Activated CD4-positive, alpha-beta T cell treated with anti-CD3 and anti-CD28 coated beads for 36 hours (primary cell): ENCODE data around the gene GRHL1. TPM values are rescaled to one million over a fixed set of nuclear protein-coding genes. Genes with fewer than 3 reads are reported as not detected.

Experiments used
- ATAC-seq: fragments of 200-7000 bp; cut with Tn5 transposase; one replicate; pipeline ENCODE4 v1.10.0; 2021; ENCODE audit warnings: mild to moderate bottlenecking, moderate library complexity
- CTCF ChIA-PET: fragments of 350-600 bp; sonication (Branson Sonifier 250); formaldehyde crosslinking; loops from one replicate; lab custom pipeline; 2021; ENCODE audit warnings: antibody characterized with exemption; lab: Charles Lee
- POLR2A ChIA-PET: fragments of 350-600 bp; sonication (Branson Sonifier 250); formaldehyde crosslinking; loops from one replicate; lab custom pipeline; 2021; ENCODE audit warnings: antibody characterized with exemption, inconsistent platforms; lab: Charles Lee
- DNase-seq: peaks from one replicate; pipeline ENCODE4 v3.0.0-alpha.2; 2020
- H3K27ac Mint-ChIP-seq: one replicate; pipeline ENCODE4 v1.8.0; 2021; ENCODE audit warnings: mixed read lengths
- H3K27me3 Mint-ChIP-seq: one replicate; pipeline ENCODE4 v1.8.0; 2021; ENCODE audit warnings: mixed read lengths
- H3K36me3 Mint-ChIP-seq: one replicate; pipeline ENCODE4 v1.8.0; 2021; ENCODE audit warnings: low read depth, mixed read lengths
- H3K4me1 Mint-ChIP-seq: one replicate; pipeline ENCODE4 v1.8.0; 2021; ENCODE audit warnings: mixed read lengths
- H3K4me3 Mint-ChIP-seq: one replicate; pipeline ENCODE4 v1.8.0; 2021; ENCODE audit warnings: mild to moderate bottlenecking, moderate library complexity, mixed read lengths
- H3K9me3 Mint-ChIP-seq: one replicate; pipeline ENCODE4 v1.8.0; 2021; ENCODE audit warnings: low read depth, mixed read lengths
- intact Hi-C, 2 experiments: fragments of 100-400 bp; cut with DNase I in 1 of 2; cut with micrococcal nuclease in 1 of 2; formaldehyde crosslinking; loops; one replicate each; pipeline versions ENCODE4 v1.14.2 to v1.15.1; 2022 to 2024; cut with DNase I, micrococcal nuclease
- total RNA-seq, 2 experiments: library from RNA; stranded (reverse); gene quantifications; one replicate each; pipeline ENCODE4 v1.2.3, GENCODE V29; 2021

The GRHL1 gene
- total RNA-seq, 2 experiments from 2014 or later = 0.27 to 0.53 TPM

DNA sequence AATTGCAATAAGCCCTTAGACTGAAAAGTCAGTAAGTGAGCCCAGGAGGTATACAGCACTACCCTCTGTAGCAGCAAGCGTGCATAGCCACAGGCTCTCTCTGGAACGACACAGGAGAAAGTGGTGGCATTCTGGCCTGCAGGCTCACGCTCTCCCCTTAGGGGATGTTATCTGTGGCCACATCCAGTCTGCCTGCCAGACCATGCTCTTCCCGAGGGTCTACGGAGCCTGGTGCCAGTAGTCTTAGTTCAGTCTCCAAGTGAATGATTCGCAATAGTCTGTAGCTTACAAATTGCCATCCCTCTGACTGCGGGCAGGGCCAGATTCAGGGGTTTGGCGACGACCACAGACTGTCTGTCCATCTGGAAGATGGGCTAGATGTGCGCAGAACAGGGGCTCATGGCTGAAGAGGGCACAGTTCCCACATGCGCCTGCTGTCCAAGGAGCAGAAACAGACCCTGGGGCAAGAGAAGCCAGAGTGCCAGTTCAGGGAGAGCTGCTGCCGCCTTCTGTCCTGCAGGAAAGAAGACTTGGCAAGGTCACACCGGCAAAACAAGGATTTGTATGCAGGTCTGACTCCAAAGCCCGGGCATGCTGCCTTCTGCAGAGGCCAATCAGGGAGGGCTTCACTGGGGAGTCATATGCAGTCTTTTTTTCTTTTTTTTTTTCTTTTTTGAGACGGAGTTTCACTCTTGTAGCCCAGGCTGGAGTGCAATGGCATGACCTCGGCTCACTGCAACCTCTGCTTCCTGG lies 88.3 kb downstream of the GRHL1 start:
- POLR2A ChIA-PET = no interaction called here

DNA sequence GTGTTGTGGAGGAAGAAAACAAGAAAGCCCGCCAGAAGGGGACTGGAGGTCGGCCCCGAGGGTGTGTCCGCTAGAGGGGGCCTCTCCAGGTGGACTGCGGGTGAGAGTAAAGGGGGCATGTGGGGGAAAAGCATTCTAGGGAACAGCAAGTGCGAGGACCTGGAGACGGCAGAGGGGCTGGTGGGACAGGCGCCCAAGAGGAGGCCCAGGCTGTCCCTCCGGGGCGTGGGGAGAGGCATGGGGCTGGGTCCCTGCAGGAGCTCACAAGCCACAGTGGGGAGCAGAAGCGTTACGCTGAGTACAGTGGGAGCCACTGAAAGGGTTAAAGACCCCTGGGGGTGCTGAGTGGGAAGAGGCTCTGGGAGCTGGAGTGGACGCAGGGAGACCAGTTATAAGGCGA lies 90.2 kb downstream of the GRHL1 start:
- no peak overlapping the region for H3K4me3 Mint-ChIP-seq
- H3K27ac Mint-ChIP-seq = no peak overlapping the region
- ATAC-seq = no peak
- no peak for DNase-seq
- no peaks in the 10 kb centered on the region for H3K9me3 Mint-ChIP-seq
- POLR2A ChIA-PET = interaction anchor here (0.7 kb wide), 1 partner anchor 108 kb away, joined by 3 read pairs; no protein-coding TSS in a partner anchor
- CTCF ChIA-PET = interaction anchor here (2.3 kb wide), 1 partner anchor 57 kb away, joined by 8 read pairs; no protein-coding TSS in a partner anchor
- H3K36me3 Mint-ChIP-seq = no peaks in the 10 kb centered on the region
- intact Hi-C loops = loop anchor here (2.0 to 10.0 kb wide), 2 partner anchors 487 to 567 kb away; partner anchors contain the start of genes ADAM17 (in 2 of the 2) and IAH1 (in 1 of the 2)
- H3K4me1 Mint-ChIP-seq = peaks cover 12% of the 10 kb centered on the region
- peaks cover 3% of the 10 kb centered on the region for H3K27me3 Mint-ChIP-seq

More for the DNA sequence above, 88.3 kb downstream of the GRHL1 start:
- DNase-seq (no peak), ATAC-seq (no peak)
- peaks cover 3% of the 10 kb centered on the region for H3K27me3 Mint-ChIP-seq
- intact Hi-C loops = loop anchor here (10.0 kb wide), 1 partner anchor 485 kb away; the partner anchor contains the start of gene ADAM17 (in 2 of the 2)
- no peaks in the 10 kb centered on the region for H3K9me3 Mint-ChIP-seq
- no peak overlapping the region for H3K4me3 Mint-ChIP-seq
- H3K36me3 Mint-ChIP-seq = no peaks in the 10 kb centered on the region
- no peak overlapping the region for H3K27ac Mint-ChIP-seq
- peaks cover 14% of the 10 kb centered on the region for H3K4me1 Mint-ChIP-seq
- CTCF ChIA-PET = interaction anchor here (1.1 kb wide), 1 partner anchor 55 kb away, joined by 3 read pairs; no protein-coding TSS in a partner anchor

DNA sequence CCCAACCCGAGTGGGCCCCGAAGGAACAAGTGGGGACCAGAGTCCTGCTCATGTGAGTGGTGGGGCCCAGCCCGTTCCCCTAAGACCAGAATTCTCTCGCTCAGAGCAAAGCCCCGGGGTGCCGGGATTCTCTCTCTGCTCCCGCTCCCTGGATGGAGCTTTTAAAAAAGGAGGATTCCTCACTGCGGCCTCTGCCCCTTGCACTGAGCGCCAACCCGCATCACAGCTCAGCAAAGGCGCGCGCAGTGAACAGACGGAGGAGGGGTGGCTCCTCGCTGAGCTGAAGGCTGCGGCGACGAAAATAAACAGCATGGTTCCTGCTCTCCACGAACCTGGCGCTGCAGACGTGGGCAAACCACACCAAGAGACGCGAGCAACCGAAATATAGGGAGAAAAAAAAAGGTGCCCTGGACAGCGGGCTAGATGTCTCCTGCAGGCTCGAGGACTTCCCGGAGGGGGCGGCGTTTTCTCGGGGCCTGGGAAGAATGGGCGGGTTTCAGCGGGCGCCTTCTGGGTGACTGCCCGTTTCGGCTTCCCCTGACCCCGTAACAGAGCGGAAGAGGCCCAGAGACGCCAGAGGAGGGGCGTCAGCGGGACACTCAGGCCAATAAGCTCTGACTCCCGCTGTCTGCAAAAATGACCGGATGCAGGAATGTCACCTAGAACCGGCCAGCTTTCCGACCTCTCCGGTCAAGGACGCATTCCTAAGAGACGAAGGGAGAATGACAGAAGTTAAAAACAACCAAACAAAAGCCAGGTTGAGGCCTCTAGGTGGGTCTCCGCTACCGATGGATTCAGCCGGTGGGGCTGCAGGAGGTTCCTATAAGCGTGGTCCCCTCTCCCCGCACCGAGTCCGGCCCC lies 91.0 kb downstream of the GRHL1 start:
- Mint-ChIP-seq H3K27me3 (peaks cover 3% of the 10 kb centered on the region), H3K27ac (peak overlapping the region; percentile 9), H3K36me3 (no peaks in the 10 kb centered on the region), H3K9me3 (no peaks in the 10 kb centered on the region), H3K4me3 (peak overlapping the region; percentile 63), H3K4me1 (peaks cover 12% of the 10 kb centered on the region)
- ChIA-PET POLR2A (interaction anchor here (0.7 kb wide), 2 partner anchors 109 to 199 kb away, joined by 3 read pairs; partner anchors contain the start of gene TAF1B), CTCF (interaction anchor here (0.7 to 2.3 kb wide), 2 partner anchors 58 to 90 kb away, joined by 3 to 8 read pairs; no protein-coding TSS in a partner anchor)
- DNase-seq = peak; percentile 46
- intact Hi-C loops = loop anchor here (1.0 to 10.0 kb wide), 4 partner anchors 78 to 619 kb away; partner anchors contain the start of genes ADAM17 (in 2 of the 2), CPSF3 (in 1 of the 2), IAH1 (in 1 of the 2) and ITGB1BP1 (in 1 of the 2)
- no peak for ATAC-seq

DNA sequence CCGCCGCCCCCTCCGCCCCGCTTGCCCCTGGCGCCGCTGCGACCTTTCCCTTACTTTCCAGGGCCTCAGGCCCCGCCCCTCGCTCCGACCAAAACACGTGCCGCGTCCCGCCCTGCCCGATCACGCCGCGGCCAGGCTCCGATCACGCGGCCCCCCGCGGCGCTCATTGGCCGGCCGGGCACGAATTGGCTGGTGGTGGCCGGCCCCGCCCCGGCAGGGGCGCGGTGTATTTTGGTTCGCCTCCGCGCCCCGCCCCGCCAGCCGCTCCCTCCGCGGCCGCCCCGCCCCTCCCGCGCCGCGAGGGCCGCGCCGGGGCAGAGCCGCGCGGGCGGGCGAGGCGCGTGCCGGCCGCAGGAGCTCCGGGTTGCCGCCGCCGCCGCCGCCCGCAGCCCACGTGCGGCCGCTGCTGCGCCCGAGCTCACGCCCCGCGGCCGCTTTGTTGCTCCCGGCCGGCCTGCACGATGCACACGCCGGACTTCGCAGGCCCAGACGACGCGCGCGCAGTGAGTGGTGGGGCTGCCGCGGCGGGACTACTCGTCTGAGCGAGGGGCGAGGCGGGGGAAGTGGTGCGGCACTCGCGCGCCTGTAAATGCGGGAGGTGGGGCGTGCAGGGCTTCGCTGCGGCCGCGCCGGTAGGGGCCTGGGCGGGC lies 91.9 kb downstream of the GRHL1 start, which contains the start of gene KLF11:
KLF11 (plus strand) TSS at position 295 of the 650 bp plus-strand sequence; CDS start at position 462, 167 bp downstream.
- intact Hi-C loops = loop anchor here (1.0 to 10.0 kb wide), 4 partner anchors 77 to 620 kb away; partner anchors contain the start of genes ADAM17 (in 2 of the 2), CPSF3 (in 1 of the 2), IAH1 (in 1 of the 2) and ITGB1BP1 (in 1 of the 2)
- ATAC-seq = peak; percentile 68
- peaks cover 3% of the 10 kb centered on the region for H3K27me3 Mint-ChIP-seq

DNA sequence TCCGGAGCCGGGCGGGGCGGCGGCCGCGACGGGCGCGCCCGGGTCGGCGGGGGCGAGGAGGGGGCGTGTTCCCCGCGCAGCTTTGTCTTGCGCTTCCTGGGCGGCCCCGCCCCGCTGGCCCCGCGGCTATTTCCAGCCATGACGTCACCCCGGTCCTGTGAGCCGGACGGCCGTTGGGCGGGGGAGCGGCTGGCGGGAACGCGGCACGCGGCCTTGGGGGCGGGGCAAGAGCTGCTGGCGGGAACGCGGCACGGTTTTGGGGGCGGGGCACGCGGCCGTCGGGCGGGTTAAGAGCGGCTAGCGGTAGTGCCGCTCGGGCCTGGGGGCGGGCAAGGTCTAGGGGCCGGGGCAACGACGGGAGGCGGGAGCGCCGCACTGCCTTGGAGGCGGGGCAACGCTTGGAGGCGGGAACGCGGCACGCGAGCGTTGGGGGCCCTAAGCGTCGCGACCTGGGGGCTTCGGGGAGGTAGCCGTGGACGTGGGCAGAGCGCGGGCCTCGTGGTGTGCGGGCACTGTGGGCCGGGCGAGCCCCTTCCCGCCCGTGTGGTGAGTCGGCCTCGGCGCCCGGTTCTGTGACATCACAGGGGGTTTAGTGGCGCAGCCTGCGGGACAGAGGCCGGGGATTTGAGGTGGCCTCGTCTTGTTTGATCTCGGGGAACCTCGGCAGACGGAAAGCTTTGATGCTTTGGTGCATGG lies 92.6 kb downstream of the GRHL1 start:
- intact Hi-C loops = loop anchor here (1.0 to 10.0 kb wide), 8 partner anchors 76 to 621 kb away; partner anchors contain the start of genes ADAM17 (in 2 of the 2), GRHL1 (in 2 of the 2), CPSF3 (in 1 of the 2) and IAH1 (in 1 of the 2)
- Mint-ChIP-seq H3K4me1 (peaks cover 12% of the 10 kb centered on the region), H3K4me3 (peak overlapping the region; percentile 66), H3K27me3 (peaks cover 3% of the 10 kb centered on the region), H3K36me3 (no peaks in the 10 kb centered on the region), H3K27ac (peak overlapping the region; percentile 78), H3K9me3 (no peaks in the 10 kb centered on the region)
- DNase-seq (peak; percentile 95), ATAC-seq (peak; percentile 81)
- ChIA-PET POLR2A (no interaction called here), CTCF (interaction anchor here (0.6 to 6.0 kb wide), 4 partner anchors 60 to 245 kb away, joined by 3 to 71 read pairs (median 6); no protein-coding TSS in a partner anchor)

More for the DNA sequence above, 91.9 kb downstream of the GRHL1 start, which contains the start of gene KLF11:
- Mint-ChIP-seq H3K27ac (peak within 1 kb of the TSS; percentile 78), H3K36me3 (no peaks in the 10 kb centered on the region), H3K9me3 (no peaks in the 10 kb centered on the region), H3K4me1 (peaks cover 12% of the 10 kb centered on the region), H3K4me3 (peak within 1 kb of the TSS; percentile 66)
- peak; percentile 85 for DNase-seq
- ChIA-PET POLR2A (no interaction called here), CTCF (interaction anchor here (2.3 kb wide), 1 partner anchor 59 kb away, joined by 8 read pairs; no protein-coding TSS in a partner anchor)

DNA sequence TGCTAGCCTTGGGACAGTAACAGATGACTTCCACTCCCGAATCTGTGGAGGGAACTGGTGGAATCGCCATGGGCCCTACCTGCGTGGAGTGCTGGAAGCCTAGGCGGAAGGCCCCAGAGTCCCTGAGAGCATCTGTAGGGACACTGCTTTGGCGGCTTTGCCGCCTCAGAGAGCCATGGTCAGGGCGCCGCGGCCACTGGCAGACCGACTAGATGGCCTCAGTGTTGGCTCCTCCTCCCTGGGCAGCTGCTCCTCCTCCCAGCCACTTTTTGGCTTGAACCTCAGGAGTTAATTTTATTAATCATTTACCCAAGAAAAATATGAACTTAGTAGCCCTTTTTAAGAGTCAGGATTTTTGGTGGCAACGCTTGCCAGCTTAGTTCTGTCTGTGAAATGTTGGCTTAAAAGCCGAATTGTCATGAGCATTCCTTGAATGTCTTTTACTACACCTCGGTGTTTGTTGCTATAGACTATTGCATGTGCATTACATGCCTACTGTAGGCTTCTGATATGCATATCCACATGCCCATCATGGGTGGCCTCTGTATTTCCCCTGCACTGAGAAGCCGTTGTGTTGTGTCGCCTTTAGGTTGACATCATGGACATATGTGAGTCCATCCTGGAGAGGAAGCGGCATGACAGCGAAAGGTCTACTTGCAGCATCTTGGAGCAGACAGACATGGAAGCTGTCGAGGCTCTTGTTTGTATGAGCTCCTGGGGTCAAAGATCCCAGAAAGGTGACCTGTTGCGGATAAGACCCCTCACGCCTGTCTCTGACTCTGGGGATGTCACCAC lies 94.3 kb downstream of the GRHL1 start:
- Mint-ChIP-seq H3K27me3 (peaks cover 3% of the 10 kb centered on the region), H3K27ac (no peak overlapping the region), H3K9me3 (no peaks in the 10 kb centered on the region), H3K36me3 (no peaks in the 10 kb centered on the region), H3K4me3 (peak overlapping the region; percentile 42), H3K4me1 (peaks cover 12% of the 10 kb centered on the region)
- ATAC-seq (no peak), DNase-seq (no peak)
- ChIA-PET POLR2A (no interaction called here), CTCF (interaction anchor here (0.8 to 6.0 kb wide), 8 partner anchors 17 to 246 kb away, joined by 3 to 71 read pairs (median 4); partner anchors contain the start of gene TAF1B)
- intact Hi-C loops = loop anchor here (2.0 to 10.0 kb wide), 3 partner anchors 248 to 491 kb away; partner anchors contain the start of genes ADAM17 (in 2 of the 2) and YWHAQ (in 1 of the 2)

DNA sequence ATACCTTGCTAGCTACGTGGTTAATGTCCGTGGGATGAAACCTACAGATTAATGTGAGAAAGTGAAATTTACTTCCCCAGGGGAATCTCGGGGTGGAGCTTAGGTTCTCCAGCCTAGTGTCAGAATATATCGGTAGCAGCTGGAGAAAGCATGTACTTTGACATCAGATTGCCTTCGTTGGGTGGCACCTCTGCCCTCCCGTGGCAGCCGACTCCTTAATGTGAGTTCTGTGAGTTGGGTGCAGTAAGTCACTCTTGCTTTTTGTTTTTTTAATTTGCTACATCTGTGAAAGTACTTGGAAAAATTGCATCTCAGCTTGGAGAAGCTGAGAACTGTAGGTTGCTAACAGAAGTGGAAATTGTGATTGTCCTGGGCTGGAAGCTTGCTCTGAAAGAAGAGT lies 95.4 kb downstream of the GRHL1 start:
- peaks cover 12% of the 10 kb centered on the region for H3K4me1 Mint-ChIP-seq
- no peak for ATAC-seq
- ChIA-PET POLR2A (no interaction called here), CTCF (interaction anchor here (0.6 to 6.0 kb wide), 14 partner anchors 11 to 388 kb away, joined by 3 to 71 read pairs (median 4); partner anchors contain the start of gene TAF1B)
- no peak overlapping the region for H3K4me3 Mint-ChIP-seq
- intact Hi-C loops = loop anchor here (5.0 to 10.0 kb wide), 2 partner anchors 250 to 492 kb away; partner anchors contain the start of gene ADAM17 (in 2 of the 2)
- no peak for DNase-seq
- H3K27ac Mint-ChIP-seq = no peak overlapping the region
- no peaks in the 10 kb centered on the region for H3K27me3 Mint-ChIP-seq
- H3K36me3 Mint-ChIP-seq = peaks cover under 1% of the 10 kb centered on the region
- H3K9me3 Mint-ChIP-seq = no peaks in the 10 kb centered on the region

DNA sequence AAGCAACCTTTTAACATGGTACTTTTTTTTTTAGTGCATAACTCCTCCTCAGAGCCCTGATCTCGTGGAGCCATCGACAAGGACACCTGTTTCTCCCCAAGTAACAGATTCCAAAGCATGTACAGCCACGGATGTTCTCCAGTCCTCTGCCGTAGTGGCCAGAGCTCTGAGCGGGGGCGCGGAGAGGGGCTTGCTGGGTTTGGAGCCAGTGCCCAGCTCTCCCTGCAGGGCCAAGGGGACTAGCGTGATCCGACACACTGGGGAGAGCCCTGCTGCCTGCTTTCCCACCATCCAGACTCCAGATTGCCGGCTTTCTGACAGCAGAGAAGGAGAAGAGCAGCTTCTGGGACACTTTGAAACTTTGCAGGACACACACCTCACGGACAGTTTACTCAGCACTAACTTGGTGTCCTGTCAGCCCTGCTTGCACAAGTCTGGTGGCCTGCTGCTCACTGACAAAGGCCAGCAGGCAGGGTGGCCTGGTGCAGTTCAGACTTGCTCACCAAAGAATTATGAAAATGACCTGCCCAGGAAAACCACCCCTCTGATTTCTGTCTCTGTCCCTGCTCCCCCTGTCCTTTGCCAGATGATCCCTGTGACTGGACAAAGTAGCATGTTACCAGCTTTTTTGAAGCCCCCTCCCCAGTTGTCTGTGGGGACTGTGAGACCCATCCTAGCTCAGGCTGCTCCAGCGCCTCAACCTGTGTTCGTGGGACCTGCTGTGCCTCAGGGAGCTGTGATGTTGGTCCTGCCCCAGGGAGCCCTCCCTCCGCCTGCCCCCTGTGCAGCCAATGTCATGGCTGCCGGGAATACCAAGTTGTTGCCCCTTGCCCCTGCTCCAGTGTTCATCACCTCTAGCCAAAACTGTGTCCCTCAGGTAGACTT lies 96.4 kb downstream of the GRHL1 start:
- no peak overlapping the region for H3K4me3 Mint-ChIP-seq
- POLR2A ChIA-PET = interaction anchor here (0.6 to 1.0 kb wide), 5 partner anchors 62 to 387 kb away, joined by 3 to 7 read pairs (median 3); no protein-coding TSS in a partner anchor
- H3K4me1 Mint-ChIP-seq = peaks cover 5% of the 10 kb centered on the region
- H3K36me3 Mint-ChIP-seq = peaks cover 5% of the 10 kb centered on the region
- no peaks in the 10 kb centered on the region for H3K27me3 Mint-ChIP-seq
- intact Hi-C loops = loop anchor here (1.0 to 10.0 kb wide), 7 partner anchors 64 to 905 kb away; partner anchors contain the start of gene ADAM17 (in 2 of the 2)
- no peaks in the 10 kb centered on the region for H3K9me3 Mint-ChIP-seq
- CTCF ChIA-PET = interaction anchor here (0.6 to 6.0 kb wide), 28 partner anchors 10 to 316 kb away, joined by 3 to 71 read pairs (median 4); partner anchors contain the start of gene TAF1B
- DNase-seq (no peak), ATAC-seq (no peak)
- H3K27ac Mint-ChIP-seq = no peak overlapping the region
